WERI-Rb-1 (cell line): ENCODE data around the gene STAC.

Source experiments
- DNase-seq: peaks from one replicate; pipeline ENCODE4 v3.0.0-alpha.2; 2020
- H3K27ac ChIP-seq: fragments of 250-450 bp; sonication (Bioruptor Pico); 2 replicates; pipeline ENCODE4 v1.5.1; 2020; ENCODE audit warnings: mild to moderate bottlenecking, moderate library complexity
- H3K27me3 ChIP-seq: fragments of 250-450 bp; sonication (Bioruptor Pico); 2 replicates; pipeline ENCODE4 v1.5.1; 2021; ENCODE audit warnings: mild to moderate bottlenecking, low read depth, moderate library complexity; ENCODE audit not compliant: insufficient read depth, severe bottlenecking
- H3K36me3 ChIP-seq: fragments of 250-450 bp; sonication (Bioruptor Pico); 2 replicates; pipeline ENCODE4 v1.5.1; 2020; ENCODE audit warnings: mild to moderate bottlenecking, moderate library complexity
- H3K4me3 ChIP-seq: 2 replicates; pipeline ENCODE4 v1.5.1; 2011; ENCODE audit warnings: low read depth, mild to moderate bottlenecking, control low read depth, low read length
- H3K9me3 ChIP-seq: fragments of 250-450 bp; sonication (Bioruptor Pico); 2 replicates; pipeline ENCODE4 v1.5.1; 2021; ENCODE audit warnings: mild to moderate bottlenecking, moderate library complexity; ENCODE audit not compliant: severe bottlenecking
- CTCF ChIP-seq: IDR thresholded peaks from 2 replicates; pipeline ENCODE4 v1.5.1; 2011; ENCODE audit warnings: low read depth, mild to moderate bottlenecking, control low read depth, inconsistent platforms, low read length

STAC gene

GRCh38 chr3:36433511-36433910, 53.2 kb downstream of the STAC start:
- no peak for DNase-seq
- H3K9me3 ChIP-seq = no peaks in the 10 kb centered on the region
- H3K36me3 ChIP-seq = no peaks in the 10 kb centered on the region
- no peak for TF ChIP-seq CTCF
- H3K27ac ChIP-seq = no peak overlapping the region
- H3K27me3 ChIP-seq = no peaks in the 10 kb centered on the region
- H3K4me3 ChIP-seq = no peak overlapping the region

GRCh38 chr3:36434687-36435426, 54.6 kb downstream of the STAC start:
- H3K27me3 ChIP-seq = no peaks in the 10 kb centered on the region
- DNase-seq = no peak
- no peak for TF ChIP-seq CTCF
- H3K27ac ChIP-seq = no peak overlapping the region
- no peaks in the 10 kb centered on the region for H3K36me3 ChIP-seq
- H3K9me3 ChIP-seq = no peaks in the 10 kb centered on the region
- H3K4me3 ChIP-seq = no peak overlapping the region

GRCh38 chr3:36443028-36443686, 62.9 kb downstream of the STAC start:
- no peaks in the 10 kb centered on the region for H3K27me3 ChIP-seq
- no peak for DNase-seq
- no peak overlapping the region for H3K4me3 ChIP-seq
- H3K36me3 ChIP-seq = no peaks in the 10 kb centered on the region
- H3K27ac ChIP-seq = no peak overlapping the region
- TF ChIP-seq CTCF = no peak
- H3K9me3 ChIP-seq = no peaks in the 10 kb centered on the region

- Histone ChIP-seq H3K27ac (no peak overlapping the region), H3K36me3 (no peaks in the 10 kb centered on the region), H3K9me3 (no peaks in the 10 kb centered on the region), H3K4me3 (no peak overlapping the region), H3K27me3 (no peaks in the 10 kb centered on the region)
- DNase-seq = no peak
- TF ChIP-seq CTCF = no peak
Observed at GRCh38 chr3:36444909-36445308, 64.6 kb downstream of the STAC start.

GRCh38 chr3:36446276-36446675, 66.0 kb downstream of the STAC start:
- no peak for TF ChIP-seq CTCF
- Histone ChIP-seq H3K27ac (no peak overlapping the region), H3K9me3 (no peaks in the 10 kb centered on the region), H3K27me3 (no peaks in the 10 kb centered on the region), H3K4me3 (no peak overlapping the region), H3K36me3 (no peaks in the 10 kb centered on the region)
- no peak for DNase-seq
